DMS153 (cell line): ENCODE measurements around the gene ETFDH.
"Not testable (repeated sequence)": the region's sequence is repeated elsewhere in the genome, so short reads cannot be mapped to it uniquely, and the experiment has no call there.

Experiments used
- DNase-seq: peaks from one replicate; lab custom pipeline; 2025; lab: John Stamatoyannopoulos, UW

Gene ETFDH

DNA sequence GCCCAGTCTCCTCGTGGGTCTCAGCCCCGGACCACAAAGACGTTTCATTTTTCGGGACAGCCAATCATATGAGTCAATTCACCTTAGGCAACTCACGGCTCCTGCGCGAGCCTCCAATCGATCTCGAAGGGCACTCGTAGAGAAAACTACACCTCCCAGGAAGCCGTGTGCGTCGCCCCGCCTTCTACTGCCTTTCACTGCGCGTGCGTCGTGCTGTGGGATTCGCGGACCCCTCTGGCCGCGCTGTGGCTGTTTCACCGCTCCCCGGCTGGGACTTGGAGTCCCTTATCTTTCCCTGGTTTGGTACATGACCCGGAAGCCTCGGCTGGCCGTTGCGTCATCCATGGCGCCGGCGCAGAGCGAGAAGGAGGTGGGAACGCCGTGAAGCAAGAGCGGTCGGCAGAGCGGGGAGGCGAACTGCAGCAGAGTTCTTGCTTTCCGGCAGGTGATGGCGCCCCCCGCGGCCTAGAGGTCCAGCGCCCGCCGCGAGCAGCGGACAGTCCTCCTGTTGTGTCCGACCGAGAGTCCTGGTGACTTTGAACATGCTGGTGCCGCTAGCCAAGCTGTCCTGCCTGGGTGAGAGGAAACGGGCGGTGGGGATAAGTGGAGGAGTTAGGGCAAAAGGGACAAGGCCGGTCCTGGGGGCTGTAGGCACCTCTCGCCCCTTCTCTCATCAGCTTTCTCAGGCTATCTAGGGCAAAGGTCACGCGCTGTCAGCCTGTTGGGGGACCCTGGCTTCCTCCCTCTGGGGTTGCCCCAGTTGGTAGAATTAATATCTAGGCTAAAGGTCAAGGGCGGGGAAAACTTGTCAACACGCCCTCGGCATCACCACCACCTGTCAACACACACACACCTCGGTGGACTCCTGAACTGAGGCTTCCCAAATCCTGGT lies at the start of gene ETFDH:
TSS of gene ETFDH (plus strand) at position 382 of the 892 bp plus-strand sequence. CDS start at position 543, 161 bp downstream.
- DNase-seq = peak; percentile 100

DNA sequence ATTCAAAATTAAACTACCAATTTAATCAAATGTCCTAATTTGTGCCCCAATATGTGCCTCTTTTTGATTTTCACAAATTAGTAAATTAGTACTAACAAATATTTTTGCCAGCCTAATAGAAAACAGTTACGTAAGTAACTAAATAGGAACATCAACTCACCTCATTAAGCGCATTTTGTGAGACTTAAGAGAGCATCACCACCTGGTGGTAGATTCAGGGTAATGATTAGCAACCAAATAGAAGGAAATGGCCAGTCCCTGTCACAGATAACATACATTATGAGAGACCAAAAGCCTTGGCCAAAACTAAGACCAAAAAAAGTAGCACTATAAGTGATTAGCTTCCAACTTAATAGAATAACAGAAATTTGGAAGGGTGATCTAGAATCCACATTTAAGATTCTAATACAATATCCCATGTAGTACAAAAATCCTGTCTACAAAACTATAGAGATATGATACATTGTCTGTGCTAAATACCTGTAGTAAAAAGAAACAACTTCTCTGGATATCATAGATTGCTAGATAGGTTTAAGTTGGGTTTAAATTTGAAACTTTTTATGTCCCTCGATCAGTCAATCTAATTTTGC lies 47.1 kb upstream of the ETFDH start:
- peak; percentile 60 for DNase-seq

DNA sequence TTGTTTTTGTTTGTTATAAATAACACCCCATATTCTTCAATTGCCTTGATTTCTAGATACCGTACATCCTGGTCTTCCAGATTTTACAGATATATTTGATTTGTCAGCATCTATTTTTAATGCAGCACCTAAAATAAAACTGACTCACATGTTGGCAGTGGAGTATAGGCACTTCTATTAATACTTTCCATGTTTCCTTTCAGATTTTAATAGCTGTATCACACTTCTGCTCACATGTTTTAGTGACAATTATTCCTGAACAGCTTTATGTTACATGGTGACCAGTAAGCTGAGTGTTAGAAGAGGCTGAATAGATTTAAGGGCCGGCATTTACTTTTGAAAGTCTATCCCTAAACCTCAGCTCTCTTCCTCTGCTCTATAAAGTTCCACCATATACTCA lies 46.6 kb upstream of the ETFDH start:
- no peak for DNase-seq

DNA sequence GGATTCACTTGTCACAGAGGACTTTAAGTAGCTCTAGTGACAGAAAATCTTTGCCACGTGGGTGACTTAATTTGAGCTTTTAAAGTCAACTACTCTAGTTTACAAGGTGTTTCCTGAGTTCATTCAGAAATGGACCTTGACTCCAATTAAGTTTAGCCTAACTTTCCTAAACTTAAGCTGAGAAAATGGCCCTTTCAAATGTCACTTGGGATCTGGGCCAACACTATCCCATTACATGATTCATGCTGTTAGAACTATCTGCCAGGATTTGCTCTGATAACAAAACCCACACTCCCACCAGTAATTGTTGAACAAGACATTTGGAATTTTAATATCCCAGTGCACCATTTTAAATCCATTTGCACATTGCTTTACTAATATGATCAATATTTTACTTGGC lies 41.2 kb upstream of the ETFDH start:
- no peak for DNase-seq

DNA sequence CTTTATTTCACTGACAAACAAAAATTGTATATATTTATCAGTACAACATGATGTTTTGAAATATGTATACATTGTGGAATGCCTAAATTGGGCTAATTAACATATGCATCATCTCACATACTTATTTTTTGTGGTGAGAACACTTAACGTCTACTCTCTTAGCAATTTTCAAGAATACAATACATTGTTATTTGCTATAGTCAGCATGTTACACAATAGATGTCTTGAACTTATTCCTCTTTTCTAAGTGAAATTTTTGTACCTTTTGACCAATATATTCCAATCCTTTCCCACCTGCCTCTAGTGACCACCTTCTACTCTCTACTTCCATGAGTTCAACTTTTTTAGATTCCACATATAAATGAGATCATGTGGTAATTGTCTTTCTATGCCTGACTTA lies 35.5 kb upstream of the ETFDH start:
- DNase-seq = no peak

DNA sequence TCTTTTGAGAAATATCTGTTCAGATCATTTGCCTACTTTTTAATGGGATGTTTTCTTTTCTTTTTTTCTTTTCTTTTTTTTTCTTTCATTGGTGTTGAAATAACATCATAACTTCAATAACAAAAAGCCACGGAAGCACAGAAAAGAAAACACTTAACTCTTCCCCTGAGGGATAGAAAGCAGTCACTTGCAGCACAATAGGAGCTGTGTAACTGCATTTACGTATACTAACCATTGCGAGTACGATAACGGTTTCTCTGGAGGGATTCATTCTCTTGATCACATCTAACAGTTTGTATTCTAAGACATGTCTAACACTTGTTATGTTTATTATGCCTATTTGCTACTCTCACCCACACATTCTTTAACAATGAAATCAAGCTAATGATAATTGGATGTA lies 27.7 kb upstream of the ETFDH start:
- no peak for DNase-seq

DNA sequence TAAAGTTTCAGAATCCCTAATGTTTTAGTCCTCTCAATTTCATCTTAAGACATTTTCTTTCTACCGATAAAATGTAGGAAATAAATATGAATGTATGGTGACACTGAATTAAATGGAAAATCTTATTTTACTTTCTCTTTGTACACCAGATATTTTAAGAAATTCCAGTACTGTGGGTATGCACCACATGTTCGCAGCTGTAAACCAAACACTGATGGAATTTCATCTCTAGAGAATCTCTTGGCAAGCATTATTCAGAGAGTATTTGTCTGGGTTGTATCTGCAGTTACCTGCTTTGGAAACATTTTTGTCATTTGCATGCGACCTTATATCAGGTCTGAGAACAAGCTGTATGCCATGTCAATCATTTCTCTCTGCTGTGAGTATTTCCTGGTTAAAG lies 27.3 kb upstream of the ETFDH start:
- DNase-seq = no peak

DNA sequence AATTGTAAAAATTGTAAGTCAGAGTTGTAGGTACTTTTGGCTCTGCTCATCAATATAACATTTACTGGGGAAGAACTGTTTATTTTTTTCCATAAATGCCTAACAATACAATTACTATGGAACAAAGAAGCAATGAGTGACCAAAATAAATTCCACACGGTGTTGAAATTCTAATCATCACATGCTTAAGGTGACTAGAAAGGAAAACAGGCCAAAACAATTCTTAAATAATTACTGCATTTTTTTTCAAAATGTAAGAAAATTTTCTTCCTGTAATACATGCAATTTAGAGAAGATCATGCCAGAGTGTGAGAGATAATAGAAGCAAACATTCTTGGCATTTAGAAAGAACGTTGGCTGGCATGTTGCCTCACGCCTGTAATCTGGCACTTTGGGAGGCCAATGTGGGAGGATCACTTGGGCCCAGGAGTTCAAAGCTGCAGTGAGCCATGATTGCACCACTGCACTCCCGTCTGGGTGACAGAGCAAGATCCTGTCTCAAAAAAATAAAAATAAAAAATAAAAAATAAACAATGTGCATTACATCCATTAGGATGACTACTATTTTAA lies 22.9 kb upstream of the ETFDH start:
- no peak for DNase-seq

DNA sequence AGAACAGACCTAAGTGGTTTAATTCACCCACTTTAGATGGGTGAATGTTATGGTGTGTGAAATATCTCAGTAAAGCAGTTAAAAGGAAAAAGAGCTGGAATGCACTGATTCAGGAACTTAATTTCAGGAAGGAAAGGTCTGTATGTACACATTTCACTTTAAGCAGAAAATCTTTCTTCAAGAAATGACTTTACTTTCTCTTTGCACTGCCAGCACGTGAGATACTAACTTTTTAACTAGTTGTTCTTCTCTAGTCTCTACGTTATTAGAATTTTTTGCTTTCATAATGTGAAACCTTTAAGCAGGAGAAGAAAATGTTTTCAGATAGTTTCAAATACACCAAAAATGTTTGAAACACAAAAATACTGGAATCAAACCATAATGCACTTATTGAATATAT lies 19.2 kb upstream of the ETFDH start:
- DNase-seq = no peak

DNA sequence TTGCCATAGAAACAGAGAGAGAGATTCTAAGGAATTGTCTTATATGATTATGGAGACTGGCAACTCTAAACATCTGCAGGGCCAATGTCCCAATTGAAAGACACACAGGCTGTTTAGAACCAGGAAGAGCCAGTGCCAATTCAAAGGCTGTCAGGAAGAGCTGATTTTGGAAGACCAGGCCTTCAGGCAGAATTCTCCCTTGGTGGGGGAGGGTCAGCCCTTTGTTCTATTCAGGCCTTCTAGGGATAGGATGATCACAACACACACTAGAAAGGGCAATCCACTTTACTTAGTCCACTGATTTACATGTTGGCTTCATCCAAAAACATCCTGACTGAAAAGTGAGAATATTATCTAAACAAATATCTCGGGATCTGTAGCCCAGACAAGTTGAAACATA lies 15.7 kb upstream of the ETFDH start:
- no peak for DNase-seq

DNA sequence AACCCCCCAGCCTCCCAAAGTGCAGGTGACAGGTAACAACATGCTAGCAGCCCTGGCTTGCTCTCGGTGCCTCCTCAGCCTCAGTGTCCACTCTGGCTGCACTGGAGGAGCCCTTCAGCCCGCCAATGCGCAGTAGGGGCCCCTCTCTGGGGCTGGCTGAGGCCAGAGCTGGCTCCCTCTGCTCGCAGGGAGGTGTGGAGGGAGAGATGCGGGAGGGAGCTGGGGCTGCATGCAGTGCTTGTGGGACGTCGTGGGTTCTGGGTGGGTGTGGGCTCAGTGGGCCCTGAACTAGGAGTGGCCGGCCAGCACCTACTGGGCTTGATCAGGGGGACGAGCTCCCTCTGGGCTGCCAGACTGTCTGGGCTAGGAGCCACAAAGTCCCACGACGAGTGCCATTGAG lies 14.8 kb upstream of the ETFDH start:
- no peak for DNase-seq

DNA sequence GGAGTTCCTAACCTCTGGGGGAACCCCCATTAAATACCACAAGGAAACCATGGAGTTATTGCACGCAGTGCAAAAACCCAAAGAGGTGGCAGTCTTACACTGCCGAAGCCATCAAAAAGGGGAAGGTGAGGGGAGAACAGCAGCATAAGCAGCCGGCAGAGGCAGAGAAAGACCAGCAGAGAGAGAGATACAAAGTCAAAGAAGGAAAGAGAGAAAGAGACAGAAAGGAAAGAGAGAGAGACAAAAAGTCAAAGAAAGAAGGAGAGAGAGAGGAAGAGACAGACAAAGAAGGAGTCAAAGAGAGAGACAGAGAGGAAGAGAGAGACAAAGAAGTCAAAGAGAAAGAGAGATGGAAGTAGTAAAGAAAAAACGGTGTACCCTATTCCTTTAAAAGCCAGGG lies 8.8 kb upstream of the ETFDH start:
- DNase-seq = not testable (repeated sequence)

DNA sequence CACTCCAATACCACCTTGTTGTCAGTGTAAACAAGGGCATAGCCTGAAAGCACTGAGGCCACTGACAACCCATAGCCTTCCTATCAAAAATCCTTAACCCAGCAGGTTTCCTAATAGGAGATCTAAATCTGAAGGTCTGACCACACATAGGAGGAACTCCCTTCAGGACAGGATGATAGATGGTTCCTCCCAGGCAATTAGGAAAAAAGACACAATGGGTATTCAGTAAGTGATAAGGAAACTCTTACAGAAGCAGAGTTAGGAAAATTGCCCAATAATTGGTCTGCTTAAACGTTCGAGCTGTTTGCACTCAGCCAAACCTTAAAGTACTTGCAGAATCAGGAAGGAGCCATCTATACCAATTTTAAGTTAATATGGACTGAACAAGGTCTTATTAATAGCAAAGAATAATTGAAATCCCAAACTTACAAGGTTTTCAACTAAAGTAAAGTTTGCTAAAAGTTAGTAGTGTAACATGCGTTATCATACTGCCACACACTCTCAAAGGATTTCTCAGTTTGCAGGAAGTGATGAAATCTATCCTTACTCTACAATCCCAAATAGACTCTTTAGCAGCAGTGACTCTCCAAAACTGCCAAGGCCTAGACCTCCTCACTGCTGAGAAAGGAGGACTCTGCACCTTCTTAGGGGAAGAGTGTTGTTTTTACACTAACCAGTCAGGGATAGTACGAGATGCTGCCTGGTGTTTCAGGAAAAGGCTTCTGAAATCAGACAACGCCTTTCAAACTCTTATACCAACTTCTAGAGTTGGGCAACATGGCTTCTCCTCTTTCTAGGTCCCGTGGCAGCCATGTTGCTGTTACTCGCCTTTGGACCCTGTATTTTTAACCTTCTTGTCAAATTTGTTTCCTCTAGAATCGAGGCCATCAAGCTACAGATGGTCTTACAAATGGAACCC lies 8.1 kb upstream of the ETFDH start:
- DNase-seq = not testable (repeated sequence)

DNA sequence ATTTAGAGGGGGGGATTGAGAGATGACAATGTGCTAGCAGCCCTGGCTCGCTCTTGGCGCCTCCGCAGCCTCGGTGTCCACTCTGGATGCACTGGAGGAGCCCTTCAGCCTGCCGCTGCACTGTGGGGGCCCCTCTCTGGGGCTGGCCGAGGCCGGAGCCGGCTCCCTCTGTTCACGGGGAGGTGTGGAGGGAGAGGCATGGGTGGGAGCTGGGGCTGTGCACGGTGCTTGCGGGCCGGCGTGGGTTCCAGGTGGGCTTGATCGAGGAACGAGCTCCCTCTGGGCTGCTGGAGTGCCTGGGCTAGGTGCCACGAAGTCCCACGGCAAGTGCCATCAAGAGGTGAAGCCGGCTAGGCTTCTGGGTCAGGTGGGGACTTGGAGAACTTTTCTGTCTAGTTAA lies 7.3 kb upstream of the ETFDH start:
- no peak for DNase-seq

DNA sequence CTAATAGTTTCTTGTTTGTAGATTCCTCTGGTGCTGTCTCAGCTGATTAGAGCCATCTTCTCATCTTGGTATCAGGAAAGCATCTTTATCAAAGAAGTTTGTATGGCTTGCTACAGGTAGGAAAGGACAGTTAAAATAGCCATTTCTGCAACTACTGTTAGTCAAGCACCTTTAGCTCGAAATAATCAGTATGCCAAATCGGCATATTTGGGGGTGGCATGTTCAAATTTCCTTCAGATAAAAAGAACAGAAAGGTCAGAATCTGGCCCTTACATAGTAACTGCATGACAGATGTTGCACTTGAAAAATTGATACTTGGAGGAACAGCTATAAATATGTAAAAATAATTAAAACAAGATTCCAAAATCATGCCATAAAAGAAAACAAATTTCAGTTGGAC lies 5.2 kb upstream of the ETFDH start:
- DNase-seq = no peak

DNA sequence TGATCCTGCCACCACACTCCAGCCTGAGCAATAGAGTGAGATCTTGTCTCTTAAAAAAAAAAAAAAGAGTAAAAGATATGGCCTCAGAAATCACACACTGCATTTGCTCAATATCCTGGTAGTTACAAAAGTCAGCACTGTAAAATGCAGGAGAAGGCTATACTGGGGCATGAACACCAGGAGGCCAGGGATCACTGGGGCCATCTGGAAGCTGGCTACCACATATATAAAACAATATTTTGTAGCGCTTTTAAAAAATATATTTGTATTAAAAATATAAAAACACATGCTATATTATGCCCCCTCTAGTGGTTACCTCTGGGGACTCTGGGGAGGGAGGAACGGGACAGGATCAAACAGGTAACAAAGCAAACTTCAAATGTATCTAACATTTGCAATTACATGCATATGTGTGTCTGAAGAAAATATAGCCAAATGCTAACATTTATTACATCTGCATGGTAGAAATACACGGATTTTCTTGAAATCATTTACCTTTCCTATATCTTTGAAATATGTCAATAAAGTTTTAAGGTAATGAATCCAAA lies 4.4 kb upstream of the ETFDH start:
- DNase-seq = no peak

DNA sequence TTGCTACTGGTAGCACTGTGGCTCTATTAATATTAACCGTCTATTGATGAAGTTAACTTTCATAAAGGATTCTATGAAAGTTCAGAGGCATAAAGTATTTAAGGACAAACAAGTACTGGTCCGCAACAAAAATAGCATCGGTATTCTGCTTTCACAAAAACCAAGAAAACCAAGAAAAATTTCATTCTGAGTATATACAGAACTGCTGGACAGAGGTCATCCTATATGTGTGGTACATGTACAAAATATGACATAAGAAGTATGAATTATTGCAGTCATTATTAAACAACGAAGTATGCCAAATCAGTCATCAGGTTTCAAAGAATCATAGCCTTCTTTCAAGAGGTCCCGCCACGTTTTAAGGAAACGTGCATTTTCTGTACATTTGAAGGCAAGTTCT lies 2.8 kb upstream of the ETFDH start:
- DNase-seq = no peak

DNA sequence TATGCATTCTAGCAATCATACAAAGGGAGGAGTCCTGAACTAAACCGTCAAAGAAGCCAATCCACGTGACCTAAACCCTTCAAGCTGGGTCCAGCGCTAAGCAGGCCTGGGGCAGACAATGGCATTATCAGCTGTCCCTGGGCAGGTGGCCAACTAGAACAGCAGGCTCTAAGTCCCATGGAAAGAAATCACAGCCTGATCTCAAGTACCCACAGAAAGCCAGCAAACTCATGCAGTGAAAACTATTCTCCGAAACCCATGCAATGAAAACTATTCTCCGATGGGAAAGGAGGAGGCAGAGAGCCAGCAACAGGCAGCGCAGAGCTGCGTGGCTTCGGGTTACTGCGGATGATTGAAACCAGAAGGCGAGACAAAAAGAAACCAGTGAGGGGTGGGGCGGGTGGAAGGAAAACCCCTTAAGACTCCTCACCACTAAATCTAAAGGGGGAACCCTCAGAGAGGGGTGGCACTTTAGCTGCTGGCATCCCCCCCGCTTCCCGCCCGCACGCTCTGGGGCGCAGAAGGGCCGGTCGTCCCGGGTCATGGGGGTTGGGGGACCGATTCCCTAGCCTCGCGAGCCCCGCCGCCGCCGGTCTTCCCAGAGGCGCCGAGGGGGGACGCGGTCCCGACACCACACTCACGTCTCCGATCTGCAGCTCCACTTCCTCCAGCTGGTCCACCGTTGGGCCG lies 976 bp upstream of the ETFDH start:
- DNase-seq = peak; percentile 55

DNA sequence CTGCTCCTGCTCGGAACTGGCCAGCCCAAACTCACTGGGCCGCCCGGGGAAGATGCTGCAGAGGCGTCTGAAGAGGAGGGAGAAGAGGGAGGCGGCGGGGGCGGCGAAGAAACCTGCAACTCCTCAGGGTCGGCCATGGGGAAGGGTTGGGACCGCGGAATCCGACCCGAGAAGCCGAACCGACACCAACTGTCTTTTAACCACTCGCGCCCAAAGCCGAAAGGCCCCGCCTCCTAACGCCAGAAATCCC lies 506 bp upstream of the ETFDH start, which contains the start of gene C4orf46:
TSS of gene C4orf46 (minus strand) at position 223 of the 250 bp plus-strand sequence. CDS start at position 137, 86 bp downstream.
- DNase-seq = no peak

DNA sequence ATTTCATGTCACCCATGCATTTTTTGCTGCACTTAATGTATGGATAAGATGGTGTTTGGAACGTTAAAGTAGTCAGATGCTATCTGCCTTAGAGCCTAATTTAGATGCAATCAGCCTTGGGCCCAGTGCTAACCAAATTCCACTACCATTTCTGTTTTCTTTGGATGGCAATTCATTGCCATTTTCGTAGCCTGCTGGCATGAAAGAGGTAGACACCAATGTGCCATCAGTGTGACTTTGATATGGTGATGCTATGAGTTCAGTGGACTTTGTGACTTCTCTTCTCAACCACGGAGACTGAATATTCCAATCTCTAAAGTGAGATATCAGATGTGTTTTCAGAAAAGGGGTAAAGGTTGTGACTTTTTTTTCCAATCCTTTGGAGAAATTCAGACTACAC lies 1.5 kb downstream of the ETFDH start:
- no peak for DNase-seq

DNA sequence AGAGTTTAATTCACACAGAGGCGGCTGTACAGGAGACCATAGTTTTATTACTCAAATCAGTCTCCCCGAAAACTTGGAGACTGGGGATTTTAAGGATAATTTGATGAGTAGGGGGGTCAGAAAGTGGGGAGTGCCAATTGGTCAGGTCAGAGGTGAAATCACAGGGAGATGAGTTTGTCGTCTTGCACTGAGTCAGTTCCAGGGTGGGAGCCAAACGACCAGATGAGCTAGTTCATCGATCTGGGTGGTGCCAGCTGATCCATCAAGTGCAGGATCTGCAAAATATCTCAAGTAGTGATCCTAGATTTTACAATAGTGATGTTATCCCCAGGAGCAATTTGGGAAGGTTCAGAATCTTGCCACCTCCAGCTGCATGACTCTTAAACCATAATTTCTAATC lies 4.0 kb downstream of the ETFDH start:
- no peak for DNase-seq

DNA sequence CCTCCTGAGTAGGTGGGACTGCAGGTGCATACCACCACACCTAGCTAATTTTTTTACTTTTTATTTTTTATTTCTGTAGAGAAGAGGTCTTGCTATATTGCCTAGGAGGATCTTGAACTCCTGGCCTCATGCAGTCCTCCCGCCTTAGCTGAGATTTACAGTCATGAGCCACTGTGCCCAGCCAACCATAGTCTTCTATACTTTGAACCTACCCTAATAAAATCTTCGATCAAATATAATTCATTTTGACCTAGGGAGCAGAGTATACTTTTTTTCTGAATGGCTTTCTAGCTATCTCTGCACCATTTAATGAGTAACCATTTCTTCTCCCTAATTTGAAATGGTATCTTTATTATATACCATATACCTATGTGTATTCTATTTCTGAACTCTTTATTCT lies 6.7 kb downstream of the ETFDH start:
- no peak for DNase-seq
